GM12892 (cell line): ENCODE data around the gene DIMT1.

ENCODE experiments used
- DNase-seq: peaks from one replicate; pipeline ENCODE4 v3.0.0; 2011; ENCODE audit not compliant: insufficient read length
- FAIRE-seq: peaks from 2 replicates; lab custom pipeline; 2011; peaks lifted over from hg19 to GRCh38; lab: Jason Lieb, UNC
- POLR2A ChIP-seq: IDR thresholded peaks from 2 replicates; pipeline ENCODE4 v1.6.1; 2011; ENCODE audit warnings: low read depth, low read length, control low read depth
- POLR2AphosphoS5 ChIP-seq: IDR thresholded peaks from 2 replicates; pipeline ENCODE4 v1.6.1; 2011; ENCODE audit warnings: low read depth, low read length, control low read depth
- TAF1 ChIP-seq: IDR thresholded peaks from 2 replicates; pipeline ENCODE4 v1.6.1; 2011; ENCODE audit warnings: low read depth, mild to moderate bottlenecking, control low read depth, low read length, borderline replicate concordance

DIMT1 gene

DNA sequence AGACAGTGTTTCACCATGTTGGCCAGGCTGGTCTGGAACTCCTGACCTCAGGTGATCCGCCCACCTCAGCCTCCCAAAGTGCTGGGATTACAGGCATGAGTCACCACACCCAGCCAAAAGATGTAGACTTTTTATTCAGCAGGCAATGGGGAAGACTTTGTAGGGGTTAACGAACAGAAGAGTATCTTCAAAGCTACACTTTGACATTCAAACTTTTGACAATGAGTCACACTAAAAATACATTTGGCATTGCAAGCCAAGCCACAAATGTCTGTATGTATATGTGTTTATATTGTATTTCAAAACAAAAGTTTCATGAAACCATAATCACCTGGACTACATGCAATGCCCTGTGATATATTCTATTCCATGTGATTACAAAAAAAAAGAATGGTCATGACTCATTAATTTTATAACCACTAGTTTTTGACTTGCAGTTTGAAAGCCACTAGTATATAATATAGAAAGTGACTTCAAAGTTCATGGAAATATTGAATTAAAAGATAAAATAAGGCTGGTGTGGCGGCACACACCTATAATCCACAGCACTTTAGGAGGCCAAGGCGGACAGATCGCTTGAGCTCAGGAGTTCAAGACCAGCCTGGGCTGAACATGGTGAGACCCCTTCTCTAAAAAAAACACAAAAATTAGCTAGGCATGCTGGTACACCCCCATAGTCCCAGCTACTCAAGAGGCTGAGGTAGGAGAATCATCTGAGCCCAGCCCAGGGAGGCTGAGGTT is 8.3 kb downstream of the DIMT1 start:
- TF ChIP-seq POLR2A (no peak), POLR2AphosphoS5 (no peak), TAF1 (no peak)
- DNase-seq, result no peak
- FAIRE-seq, result no peak

- DNase-seq, result no peak
- no peak for FAIRE-seq
- TF ChIP-seq TAF1 (no peak), POLR2A (no peak), POLR2AphosphoS5 (no peak)
Observed at GRCh38 chr5:62386824-62387223, 16.9 kb downstream of the DIMT1 start.

DNA sequence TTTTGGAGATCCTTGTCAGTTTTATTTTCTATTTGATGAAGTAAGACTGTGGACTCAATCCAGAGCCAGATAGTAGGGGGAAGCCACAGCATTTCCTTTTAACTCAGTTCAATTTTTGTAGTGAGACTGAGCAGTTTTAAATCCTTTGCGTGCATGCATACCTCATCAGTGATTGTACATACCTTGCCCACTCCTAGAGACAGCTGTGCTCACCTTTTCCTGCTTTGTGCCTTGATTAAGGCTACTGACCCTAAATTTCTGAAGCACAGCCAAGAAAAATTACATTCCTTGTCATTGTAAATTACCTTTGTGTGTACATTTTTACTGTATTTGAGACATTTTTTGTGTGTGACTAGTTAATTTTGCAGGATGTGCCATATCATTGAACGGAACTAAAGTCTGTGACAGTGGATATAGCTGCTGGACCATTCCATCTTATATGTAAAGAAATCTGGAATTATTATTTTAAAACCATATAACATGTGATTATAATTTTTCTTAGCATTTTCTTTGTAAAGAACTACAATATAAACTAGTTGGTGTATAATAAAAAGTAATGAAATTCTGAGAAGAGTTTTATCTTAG is 17.8 kb downstream of the DIMT1 start:
- TF ChIP-seq TAF1 (no peak), POLR2AphosphoS5 (no peak), POLR2A (no peak)
- FAIRE-seq (no peak), DNase-seq (no peak)

- FAIRE-seq (no peak), DNase-seq (no peak)
- TF ChIP-seq TAF1 (no peak), POLR2AphosphoS5 (no peak), POLR2A (no peak)
Observed at GRCh38 chr5:62385131-62385530, 18.6 kb downstream of the DIMT1 start.

DNA sequence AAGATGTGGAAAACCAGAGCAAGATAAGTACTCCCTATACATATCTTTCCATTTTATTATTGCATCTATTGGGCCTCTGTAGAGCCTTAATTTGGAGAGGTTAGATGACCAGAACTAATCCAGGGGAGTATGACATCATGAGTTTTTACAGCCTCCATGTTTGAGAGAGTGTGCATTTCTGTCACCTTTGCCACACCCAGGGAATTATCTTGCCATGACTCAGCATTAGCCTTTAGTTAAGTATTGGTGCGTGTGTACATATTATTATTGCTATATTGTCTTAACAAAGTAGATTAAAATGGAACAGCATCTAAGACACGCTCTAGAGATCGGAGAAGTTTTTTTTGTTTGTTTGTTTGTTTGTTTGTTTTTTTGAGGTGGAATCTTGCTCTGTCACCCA is 27.6 kb downstream of the DIMT1 start:
- FAIRE-seq (no peak), DNase-seq (no peak)
- TF ChIP-seq POLR2AphosphoS5 (no peak), TAF1 (no peak), POLR2A (no peak)

- DNase-seq (no peak), FAIRE-seq (no peak)
- TF ChIP-seq POLR2AphosphoS5 (no peak), POLR2A (no peak), TAF1 (no peak)
Observed at GRCh38 chr5:62375627-62376026, 28.1 kb downstream of the DIMT1 start.

GRCh38 chr5:62374090-62374489 is 29.6 kb downstream of the DIMT1 start:
- DNase-seq, result no peak
- no peak for FAIRE-seq
- no peak for TF ChIP-seq POLR2AphosphoS5
- no peak for TF ChIP-seq POLR2A
- TF ChIP-seq TAF1, result no peak

GRCh38 chr5:62373382-62373781 is 30.3 kb downstream of the DIMT1 start:
- TF ChIP-seq TAF1 (no peak), POLR2A (no peak)
- FAIRE-seq, result no peak
- no peak for DNase-seq

- no peak for DNase-seq
- no peak for TF ChIP-seq POLR2AphosphoS5
- TF ChIP-seq TAF1, result no peak
- no peak for TF ChIP-seq POLR2A
- FAIRE-seq, result no peak
Observed at GRCh38 chr5:62372600-62372999, 31.1 kb downstream of the DIMT1 start.

- DNase-seq (no peak), FAIRE-seq (no peak)
- no peak for TF ChIP-seq TAF1
- no peak for TF ChIP-seq POLR2A
- no peak for TF ChIP-seq POLR2AphosphoS5
Observed at GRCh38 chr5:62371409-62371808, 32.3 kb downstream of the DIMT1 start.

DNA sequence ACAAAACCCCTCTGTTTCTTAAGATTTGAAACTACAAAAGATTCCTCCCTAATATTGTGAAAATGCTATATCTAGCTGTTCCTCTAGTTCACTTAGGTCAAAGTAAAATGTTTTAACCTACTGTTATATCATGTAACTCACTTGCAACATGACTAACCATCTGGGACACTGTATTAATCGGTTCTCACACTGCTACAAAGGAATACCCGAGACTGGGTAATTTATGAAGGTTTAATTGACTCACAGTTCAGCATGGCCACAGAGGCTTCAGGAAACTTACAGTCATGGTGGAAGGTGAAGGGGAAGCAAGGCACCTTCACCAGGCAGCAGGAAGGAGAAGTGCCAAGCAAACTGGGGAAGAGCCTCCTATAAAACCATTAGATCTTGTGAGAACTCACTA is 34.7 kb downstream of the DIMT1 start:
- FAIRE-seq (no peak), DNase-seq (no peak)
- TF ChIP-seq POLR2A, result no peak
- no peak for TF ChIP-seq TAF1
- TF ChIP-seq POLR2AphosphoS5, result no peak

DNA sequence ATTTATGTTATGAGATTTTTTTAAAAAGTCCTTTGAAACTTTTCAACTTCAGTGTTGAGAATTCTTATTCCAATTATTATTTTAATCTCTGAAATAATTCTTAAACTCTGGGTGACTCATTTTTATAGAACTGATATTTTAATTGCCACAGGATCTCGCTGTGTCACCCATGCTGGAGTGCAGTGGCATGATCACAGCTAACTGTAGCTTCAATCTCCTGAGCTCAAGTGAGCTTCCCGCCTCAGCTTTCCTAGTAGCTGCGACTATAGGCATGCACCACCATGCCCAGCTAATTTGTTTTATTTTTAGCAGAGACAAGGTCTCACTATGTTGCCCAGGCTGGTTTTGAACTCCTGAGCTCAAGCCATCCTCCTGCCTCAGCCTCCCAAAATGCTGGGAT is 41.0 kb downstream of the DIMT1 start:
- no peak for TF ChIP-seq POLR2AphosphoS5
- TF ChIP-seq TAF1, result no peak
- no peak for TF ChIP-seq POLR2A
- FAIRE-seq (no peak), DNase-seq (no peak)

- DNase-seq (no peak), FAIRE-seq (peak; percentile 42)
- no peak for TF ChIP-seq POLR2A
Observed at GRCh38 chr5:62354028-62354874, 49.5 kb downstream of the DIMT1 start.
